Prostate gland (tissue), 2 donors: ENCODE data around the gene CENPV. TPM values are rescaled to one million over a fixed set of nuclear protein-coding genes. Genes with fewer than 3 reads are reported as not detected.

Experiments
- DNase-seq: peaks from one replicate; pipeline ENCODE4 v3.0.0-alpha.2; 2019; ENCODE audit warnings: low spot score
- H3K27ac ChIP-seq, 2 donors: fragments of 200-600 bp; sonication (generic); 2 replicates each; pipeline ENCODE4 v1.5.1; 2017 to 2019
- H3K27me3 ChIP-seq: fragments of 200-600 bp; sonication (generic); replicated peaks from 2 replicates; pipeline ENCODE4 v1.5.1; 2019; ENCODE audit not compliant: insufficient read depth
- H3K36me3 ChIP-seq, 2 donors: fragments of 200-600 bp; sonication (generic); 1 replicate in 1 of 2; 2 replicates in 1 of 2; pipeline versions ENCODE4 v1.5.1 to v1.8.1; 2017 to 2019
- H3K4me1 ChIP-seq: fragments of 200-600 bp; sonication (generic); replicated peaks from 2 replicates; pipeline ENCODE4 v1.5.1; 2019
- H3K4me3 ChIP-seq, 2 donors: fragments of 200-600 bp; sonication (generic); 2 replicates each; pipeline ENCODE4 v1.5.1; 2017 to 2019
- H3K9me3 ChIP-seq: fragments of 200-600 bp; sonication (generic); 2 replicates; pipeline ENCODE4 v1.5.1; 2017
- CTCF ChIP-seq, 4 experiments: fragments of 200-600 bp in 2 of 4; fragments of 450-650 bp in 2 of 4; sonication (generic) in 2 of 4; IDR thresholded peaks; 1 replicate in 3 of 4; 2 replicates in 1 of 4; pipeline ENCODE4 v1.5.1; 2016 to 2019; ENCODE audit warnings: antibody characterized with exemption in 4 of 4, mild to moderate bottlenecking in 2 of 4, moderate library complexity in 2 of 4
- POLR2A ChIP-seq: fragments of 450-650 bp; IDR thresholded peaks from one replicate; pipeline ENCODE4 v1.6.1; 2016; ENCODE audit warnings: antibody characterized with exemption, mild to moderate bottlenecking
- POLR2AphosphoS5 ChIP-seq: sonication (generic); formaldehyde crosslinking; IDR thresholded peaks from one replicate; pipeline ENCODE4 v1.6.1; 2017; ENCODE audit warnings: antibody characterized with exemption
- WGBS: methylation state at CpG from one replicate; pipeline ENCODE4 v1.1.5; 2018; 5-methylcytosine and 5-hydroxymethylcytosine counted together
- intact Hi-C: fragments of 100-400 bp; cut with DNase I; formaldehyde crosslinking; loops from one replicate; pipeline ENCODE4 v1.14.2; 2022
- total RNA-seq, 2 donors: library from RNA; depleted of rRNA; stranded (reverse); fragments of >200 nt; gene quantifications; one replicate each; pipeline ENCODE4 v1.1.0, GENCODE V29; 2016

CENPV gene
- total RNA-seq, 2 donors from 2014 or later = 29.8 to 71.5 TPM

- H3K36me3 ChIP-seq = no peaks in the 10 kb centered on the region
- peak overlapping the region; percentile 2 to 6 for H3K27ac ChIP-seq
- no peaks in the 10 kb centered on the region for H3K9me3 ChIP-seq
- peak; percentile 46 for DNase-seq
- H3K27me3 ChIP-seq = no peaks in the 10 kb centered on the region
- peak overlapping the region in 1 of 2 donors; percentile 3 for H3K4me3 ChIP-seq
- no peaks in the 10 kb centered on the region for H3K4me1 ChIP-seq
- intact Hi-C loops = no loop called here
- WGBS = 29% methylated on average over 11 of the region's 11 CpGs
- TF ChIP-seq POLR2A = no peak
- TF ChIP-seq POLR2AphosphoS5 = peak; percentile 57
Measured at GRCh38 chr17:16329519-16330271, 23.6 kb downstream of the CENPV start.

- Histone ChIP-seq H3K36me3 (no peaks in the 10 kb centered on the region), H3K4me1 (no peaks in the 10 kb centered on the region), H3K27ac (peak overlapping the region; percentile 2 to 6), H3K9me3 (no peaks in the 10 kb centered on the region), H3K4me3 (no peak overlapping the region), H3K27me3 (no peaks in the 10 kb centered on the region)
- no peak for DNase-seq
- TF ChIP-seq POLR2AphosphoS5 = no peak
- no peak for TF ChIP-seq POLR2A
- no peak for TF ChIP-seq CTCF (IDR thresholded peaks at IDR 0.05)
- WGBS = 10% methylated on average over 1 of the region's 1 CpG
- intact Hi-C loops = no loop called here
Measured at GRCh38 chr17:16328997-16329396, 24.3 kb downstream of the CENPV start.

GRCh38 chr17:16327018-16327417 is 26.3 kb downstream of the CENPV start:
- no peaks in the 10 kb centered on the region for H3K4me1 ChIP-seq
- WGBS = 94% methylated on average over 3 of the region's 3 CpGs
- H3K4me3 ChIP-seq = no peak overlapping the region
- no peak for DNase-seq
- intact Hi-C loops = no loop called here
- no peaks in the 10 kb centered on the region for H3K36me3 ChIP-seq
- no peak for TF ChIP-seq POLR2A
- TF ChIP-seq POLR2AphosphoS5 = no peak
- TF ChIP-seq CTCF (IDR thresholded peaks at IDR 0.05) = no peak
- no peaks in the 10 kb centered on the region for H3K9me3 ChIP-seq
- no peaks in the 10 kb centered on the region for H3K27me3 ChIP-seq
- H3K27ac ChIP-seq = no peak overlapping the region

- Histone ChIP-seq H3K27ac (no peak overlapping the region), H3K36me3 (no peaks in the 10 kb centered on the region), H3K4me3 (no peak overlapping the region), H3K27me3 (no peaks in the 10 kb centered on the region), H3K9me3 (no peaks in the 10 kb centered on the region), H3K4me1 (no peaks in the 10 kb centered on the region)
- 92% methylated on average over 1 of the region's 1 CpG for WGBS
- intact Hi-C loops = no loop called here
- no peak for DNase-seq
- no peak for TF ChIP-seq POLR2AphosphoS5
- no peak for TF ChIP-seq CTCF (IDR thresholded peaks at IDR 0.05)
- no peak for TF ChIP-seq POLR2A
Measured at GRCh38 chr17:16325964-16326363, 27.3 kb downstream of the CENPV start.

GRCh38 chr17:16322636-16323035 is 30.6 kb downstream of the CENPV start:
- no peak for DNase-seq
- H3K4me3 ChIP-seq = no peak overlapping the region
- WGBS = 95% methylated on average over 3 of the region's 3 CpGs
- intact Hi-C loops = no loop called here
- H3K27me3 ChIP-seq = no peaks in the 10 kb centered on the region
- no peaks in the 10 kb centered on the region for H3K9me3 ChIP-seq
- H3K36me3 ChIP-seq = no peaks in the 10 kb centered on the region
- H3K4me1 ChIP-seq = no peaks in the 10 kb centered on the region
- no peak overlapping the region for H3K27ac ChIP-seq
- TF ChIP-seq POLR2AphosphoS5 = no peak

GRCh38 chr17:16319969-16320368 is 33.3 kb downstream of the CENPV start:
- H3K36me3 ChIP-seq = no peaks in the 10 kb centered on the region
- 81% methylated on average over 2 of the region's 3 CpGs for WGBS
- intact Hi-C loops = no loop called here

More at GRCh38 chr17:16319969-16320368, 33.3 kb downstream of the CENPV start:
- Histone ChIP-seq H3K27me3 (no peaks in the 10 kb centered on the region), H3K4me1 (no peaks in the 10 kb centered on the region), H3K27ac (no peak overlapping the region), H3K9me3 (no peaks in the 10 kb centered on the region), H3K4me3 (no peak overlapping the region)
- no peak for TF ChIP-seq POLR2A
- no peak for TF ChIP-seq POLR2AphosphoS5
- TF ChIP-seq CTCF (IDR thresholded peaks at IDR 0.05) = no peak
- DNase-seq = no peak
